Stimulated activated naive CD8-positive, alpha-beta T cell treated with anti-CD3 and anti-CD28 coated beads, Interleukin-15, Interleukin-2, amounts not matched to agents 100 ng/mL and 50 ng/mL, for 24 hours (primary cell): Measurements from ENCODE around the gene ASB4.
"Not testable (repeated sequence)": the region's sequence is repeated elsewhere in the genome, so short reads cannot be mapped to it uniquely, and the experiment has no call there.

Experiments used
- H3K27ac Mint-ChIP-seq: one replicate; pipeline ENCODE4 v1.8.0; 2021; ENCODE audit warnings: mild to moderate bottlenecking, mixed read lengths
- H3K27me3 Mint-ChIP-seq: one replicate; pipeline ENCODE4 v1.8.0; 2021; ENCODE audit warnings: mixed read lengths
- H3K36me3 Mint-ChIP-seq: one replicate; pipeline ENCODE4 v1.8.0; 2021; ENCODE audit warnings: low read depth, mixed read lengths
- H3K4me1 Mint-ChIP-seq: one replicate; pipeline ENCODE4 v1.8.0; 2021; ENCODE audit warnings: low read depth, mixed read lengths
- H3K4me3 Mint-ChIP-seq: one replicate; pipeline ENCODE4 v1.8.0; 2021; ENCODE audit warnings: mild to moderate bottlenecking, mixed read lengths
- H3K9me3 Mint-ChIP-seq: one replicate; pipeline ENCODE4 v1.8.0; 2021; ENCODE audit warnings: mixed read lengths

The ASB4 gene

GRCh38 chr7:95501261-95501832 lies 15.6 kb downstream of the ASB4 start:
- peaks cover 30% of the 10 kb centered on the region for H3K4me1 Mint-ChIP-seq
- peaks cover 11% of the 10 kb centered on the region for H3K27me3 Mint-ChIP-seq
- peak overlapping the region; percentile 88 for H3K27ac Mint-ChIP-seq
- no peaks in the 10 kb centered on the region for H3K9me3 Mint-ChIP-seq
- H3K4me3 Mint-ChIP-seq = peak overlapping the region; percentile 62
- H3K36me3 Mint-ChIP-seq = no peaks in the 10 kb centered on the region

GRCh38 chr7:95502403-95502802 lies 16.7 kb downstream of the ASB4 start:
- H3K4me3 Mint-ChIP-seq = no peak overlapping the region
- H3K27ac Mint-ChIP-seq = no peak overlapping the region
- peaks cover 30% of the 10 kb centered on the region for H3K4me1 Mint-ChIP-seq
- H3K9me3 Mint-ChIP-seq = no peaks in the 10 kb centered on the region
- H3K36me3 Mint-ChIP-seq = no peaks in the 10 kb centered on the region
- peaks cover 5% of the 10 kb centered on the region for H3K27me3 Mint-ChIP-seq

- Mint-ChIP-seq H3K27me3 (peaks cover 5% of the 10 kb centered on the region), H3K9me3 (no peaks in the 10 kb centered on the region), H3K4me1 (peaks cover 30% of the 10 kb centered on the region), H3K36me3 (no peaks in the 10 kb centered on the region), H3K4me3 (no peak overlapping the region), H3K27ac (no peak overlapping the region)
Measured at GRCh38 chr7:95503271-95504131, 17.8 kb downstream of the ASB4 start.

GRCh38 chr7:95504132-95504588 lies 18.4 kb downstream of the ASB4 start:
- not testable (repeated sequence) for H3K27ac Mint-ChIP-seq, H3K9me3 Mint-ChIP-seq, H3K27me3 Mint-ChIP-seq, H3K4me3 Mint-ChIP-seq, H3K36me3 Mint-ChIP-seq
- H3K4me1 Mint-ChIP-seq = peaks cover 28% of the 10 kb centered on the region

GRCh38 chr7:95508780-95509179 lies 23.0 kb downstream of the ASB4 start:
- no peak overlapping the region for H3K27ac Mint-ChIP-seq
- H3K4me3 Mint-ChIP-seq = no peak overlapping the region
- no peaks in the 10 kb centered on the region for H3K4me1 Mint-ChIP-seq
- H3K9me3 Mint-ChIP-seq = no peaks in the 10 kb centered on the region
- H3K27me3 Mint-ChIP-seq = peaks cover under 1% of the 10 kb centered on the region
- no peaks in the 10 kb centered on the region for H3K36me3 Mint-ChIP-seq

GRCh38 chr7:95509199-95509598 lies 23.5 kb downstream of the ASB4 start:
- no peak overlapping the region for H3K4me3 Mint-ChIP-seq
- no peaks in the 10 kb centered on the region for H3K9me3 Mint-ChIP-seq
- H3K27ac Mint-ChIP-seq = no peak overlapping the region
- H3K27me3 Mint-ChIP-seq = peaks cover 5% of the 10 kb centered on the region
- no peaks in the 10 kb centered on the region for H3K4me1 Mint-ChIP-seq
- no peaks in the 10 kb centered on the region for H3K36me3 Mint-ChIP-seq

GRCh38 chr7:95511716-95512260 lies 26.0 kb downstream of the ASB4 start:
- peaks cover 9% of the 10 kb centered on the region for H3K27me3 Mint-ChIP-seq
- H3K9me3 Mint-ChIP-seq = no peaks in the 10 kb centered on the region
- no peaks in the 10 kb centered on the region for H3K36me3 Mint-ChIP-seq
- no peaks in the 10 kb centered on the region for H3K4me1 Mint-ChIP-seq
- no peak overlapping the region for H3K27ac Mint-ChIP-seq
- H3K4me3 Mint-ChIP-seq = no peak overlapping the region

- Mint-ChIP-seq H3K27ac (no peak overlapping the region), H3K36me3 (no peaks in the 10 kb centered on the region), H3K27me3 (peaks cover 16% of the 10 kb centered on the region), H3K4me1 (no peaks in the 10 kb centered on the region), H3K9me3 (no peaks in the 10 kb centered on the region), H3K4me3 (no peak overlapping the region)
Measured at GRCh38 chr7:95517458-95517857, 31.7 kb downstream of the ASB4 start.

GRCh38 chr7:95517870-95518269 lies 32.1 kb downstream of the ASB4 start:
- Mint-ChIP-seq H3K27me3 (peaks cover 19% of the 10 kb centered on the region), H3K27ac (no peak overlapping the region)

GRCh38 chr7:95520136-95520535 lies 34.4 kb downstream of the ASB4 start:
- no peaks in the 10 kb centered on the region for H3K9me3 Mint-ChIP-seq
- no peak overlapping the region for H3K4me3 Mint-ChIP-seq
- no peaks in the 10 kb centered on the region for H3K36me3 Mint-ChIP-seq
- no peaks in the 10 kb centered on the region for H3K4me1 Mint-ChIP-seq
- H3K27ac Mint-ChIP-seq = no peak overlapping the region
- H3K27me3 Mint-ChIP-seq = peaks cover 21% of the 10 kb centered on the region

More at GRCh38 chr7:95517870-95518269, 32.1 kb downstream of the ASB4 start:
- H3K4me1 Mint-ChIP-seq = no peaks in the 10 kb centered on the region
- H3K36me3 Mint-ChIP-seq = no peaks in the 10 kb centered on the region
- no peaks in the 10 kb centered on the region for H3K9me3 Mint-ChIP-seq
- H3K4me3 Mint-ChIP-seq = no peak overlapping the region

- Mint-ChIP-seq H3K36me3 (no peaks in the 10 kb centered on the region), H3K4me1 (no peaks in the 10 kb centered on the region), H3K9me3 (no peaks in the 10 kb centered on the region), H3K27me3 (peaks cover 15% of the 10 kb centered on the region), H3K27ac (no peak overlapping the region), H3K4me3 (no peak overlapping the region)
Measured at GRCh38 chr7:95525503-95525902, 39.8 kb downstream of the ASB4 start.

GRCh38 chr7:95526128-95526738 lies 40.5 kb downstream of the ASB4 start:
- H3K27ac Mint-ChIP-seq = no peak overlapping the region
- H3K27me3 Mint-ChIP-seq = peaks cover 14% of the 10 kb centered on the region

GRCh38 chr7:95527033-95527775 lies 41.5 kb downstream of the ASB4 start:
- Mint-ChIP-seq H3K9me3 (no peaks in the 10 kb centered on the region), H3K36me3 (no peaks in the 10 kb centered on the region), H3K27ac (no peak overlapping the region), H3K4me1 (no peaks in the 10 kb centered on the region), H3K27me3 (peaks cover 14% of the 10 kb centered on the region), H3K4me3 (no peak overlapping the region)

More at GRCh38 chr7:95526128-95526738, 40.5 kb downstream of the ASB4 start:
- H3K36me3 Mint-ChIP-seq = no peaks in the 10 kb centered on the region
- H3K9me3 Mint-ChIP-seq = no peaks in the 10 kb centered on the region
- H3K4me3 Mint-ChIP-seq = no peak overlapping the region
- H3K4me1 Mint-ChIP-seq = no peaks in the 10 kb centered on the region

GRCh38 chr7:95527776-95528250 lies 42.1 kb downstream of the ASB4 start:
- Mint-ChIP-seq H3K36me3 (no peaks in the 10 kb centered on the region), H3K4me1 (no peaks in the 10 kb centered on the region), H3K27ac (no peak overlapping the region), H3K27me3 (peaks cover 10% of the 10 kb centered on the region), H3K4me3 (no peak overlapping the region), H3K9me3 (no peaks in the 10 kb centered on the region)
